Stomach (tissue), 9 donors: ENCODE data around the gene PDX1. TPM values are rescaled to one million over a fixed set of nuclear protein-coding genes. Genes with fewer than 3 reads are reported as not detected.

Source experiments
- DNase-seq, 2 donors: peaks; one replicate each; pipeline versions ENCODE4 v3.0.0 to v3.0.0-alpha.2; 2013 to 2019
- H3K27ac ChIP-seq, 5 donors: fragments of 200-600 bp in 4 of 5; sonication (generic) in 4 of 5; one replicate each; pipeline ENCODE4 v1.5.1; 2013 to 2019; ENCODE audit warnings: mild to moderate bottlenecking in 1 of 5, moderate library complexity in 1 of 5
- H3K27me3 ChIP-seq, 3 donors: fragments of 200-600 bp; sonication (generic); one replicate each; pipeline ENCODE4 v1.5.1; 2017 to 2019; ENCODE audit warnings: mixed run types in 1 of 3
- H3K36me3 ChIP-seq, 4 donors: fragments of 200-600 bp; sonication (generic); 1 replicate in 3 of 4; 2 replicates in 1 of 4; pipeline ENCODE4 v1.5.1; 2016 to 2019
- H3K4me1 ChIP-seq, 4 donors: fragments of 200-600 bp; sonication (generic); one replicate each; pipeline ENCODE4 v1.5.1; 2016 to 2019
- H3K4me3 ChIP-seq, 4 donors: fragments of 200-600 bp; sonication (generic) in 3 of 4; one replicate each; pipeline ENCODE4 v1.5.1; 2016 to 2019; ENCODE audit warnings: mild to moderate bottlenecking in 1 of 4
- H3K9me3 ChIP-seq, 4 donors: fragments of 200-600 bp; sonication (generic); one replicate each; pipeline ENCODE4 v1.5.1; 2016 to 2019
- EP300 ChIP-seq: sonication (generic); formaldehyde crosslinking; IDR thresholded peaks from one replicate; pipeline ENCODE4 v1.6.1; 2017; ENCODE audit warnings: antibody characterized with exemption
- POLR2A ChIP-seq, 4 donors: fragments of 450-650 bp; IDR thresholded peaks; one replicate each; pipeline ENCODE4 v1.6.1; 2016; ENCODE audit warnings: antibody characterized with exemption in 4 of 4, control low read depth in 2 of 4, mild to moderate bottlenecking in 1 of 4, moderate library complexity in 1 of 4
- POLR2AphosphoS5 ChIP-seq, 3 donors: sonication (generic); formaldehyde crosslinking; IDR thresholded peaks; one replicate each; pipeline ENCODE4 v1.6.1; 2016; ENCODE audit warnings: antibody characterized with exemption in 3 of 3
- WGBS, 5 donors: extraction: QIAGEN DNeasy Blood & Tissue Kit in 3 of 5; methylation state at CpG; one replicate each; pipeline versions ENCODE4 v1.1.5 to v1.1.7; 2013 to 2018; 5-methylcytosine and 5-hydroxymethylcytosine counted together
- intact Hi-C: fragments of 100-400 bp; cut with DNase I; formaldehyde crosslinking; loops from one replicate; pipeline ENCODE4 v1.15.1; 2023; ENCODE audit warnings: low total_unique reads
- polyA plus RNA-seq, 3 donors: library from polyadenylated mRNA; stranded (reverse); fragments of 200-250 nt; gene quantifications; one replicate each; pipeline ENCODE4 v1.2.3, GENCODE V29; 2013
- total RNA-seq, 5 donors: library from RNA; depleted of rRNA; stranded (reverse); fragments of >200 nt; gene quantifications; one replicate each; pipeline versions ENCODE4 v1.1.0 to v1.2.3, GENCODE V29; 2014 to 2016
- TF ChIP-seq, protein P1 (sequence below), 7 experiments: fragments of 450-650 bp in 4 of 7; fragments of 200-600 bp in 3 of 7; sonication (generic) in 3 of 7; IDR thresholded peaks; one replicate each; pipeline ENCODE4 v1.5.1; 2016 to 2019; ENCODE audit warnings: antibody characterized with exemption in 7 of 7, control low read depth in 2 of 7, mild to moderate bottlenecking in 1 of 7
- donor health status: healthy with polysubstance abuse.
- donor health status: Bipolar disorder and iron deficiency.
- donor health status: healthy.

PDX1 gene
- total and polyA plus RNA-seq, 8 donors = 0.13 to 1.8 (median 0.92) TPM; not detected in 3

DNA sequence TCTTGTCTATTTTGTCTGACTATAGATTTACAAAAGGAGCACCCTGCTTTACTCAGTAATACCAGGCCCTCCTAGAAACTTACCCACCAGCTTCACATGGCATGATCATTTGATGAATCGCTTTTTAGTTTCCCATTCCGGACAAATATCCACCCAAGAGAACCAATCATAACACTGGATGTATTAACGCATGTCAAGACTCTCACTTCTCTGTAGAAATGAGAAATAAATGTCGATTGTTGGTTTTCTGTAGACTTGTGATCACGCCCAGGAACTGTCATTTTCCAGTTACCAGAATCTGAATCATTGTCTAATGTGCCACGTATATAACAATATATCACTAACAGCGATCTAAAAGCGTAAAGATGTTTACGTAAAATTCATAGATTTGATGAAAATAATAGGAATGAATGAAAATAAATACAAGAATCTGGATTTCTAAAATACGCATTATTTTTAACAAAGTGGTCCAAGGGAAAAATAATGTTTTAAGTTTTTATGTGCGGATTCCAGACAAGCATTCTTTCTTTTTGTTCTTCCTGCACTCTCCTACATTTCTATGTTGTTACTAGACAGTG lies 35.3 kb downstream of the PDX1 start:
- 50 to 68% (median 66%) methylated on average over 11 of the region's 11 CpGs for WGBS, 5 donors
- Histone ChIP-seq H3K9me3 (no peaks in the 10 kb centered on the region), H3K36me3 (no peaks in the 10 kb centered on the region), H3K27me3 (peaks cover 15 to 96% (median 70%) of the 10 kb centered on the region in 3 donors), H3K27ac (peak overlapping the region in 1 of 5 donors; percentile 89), H3K4me3 (peak overlapping the region in 1 of 4 donors; percentile 56), H3K4me1 (peaks cover 17 to 64% (median 34%) of the 10 kb centered on the region in 4 donors)
- TF ChIP-seq POLR2A (IDR thresholded peaks at IDR 0.05) = no peak
- TF ChIP-seq, protein P1, sequence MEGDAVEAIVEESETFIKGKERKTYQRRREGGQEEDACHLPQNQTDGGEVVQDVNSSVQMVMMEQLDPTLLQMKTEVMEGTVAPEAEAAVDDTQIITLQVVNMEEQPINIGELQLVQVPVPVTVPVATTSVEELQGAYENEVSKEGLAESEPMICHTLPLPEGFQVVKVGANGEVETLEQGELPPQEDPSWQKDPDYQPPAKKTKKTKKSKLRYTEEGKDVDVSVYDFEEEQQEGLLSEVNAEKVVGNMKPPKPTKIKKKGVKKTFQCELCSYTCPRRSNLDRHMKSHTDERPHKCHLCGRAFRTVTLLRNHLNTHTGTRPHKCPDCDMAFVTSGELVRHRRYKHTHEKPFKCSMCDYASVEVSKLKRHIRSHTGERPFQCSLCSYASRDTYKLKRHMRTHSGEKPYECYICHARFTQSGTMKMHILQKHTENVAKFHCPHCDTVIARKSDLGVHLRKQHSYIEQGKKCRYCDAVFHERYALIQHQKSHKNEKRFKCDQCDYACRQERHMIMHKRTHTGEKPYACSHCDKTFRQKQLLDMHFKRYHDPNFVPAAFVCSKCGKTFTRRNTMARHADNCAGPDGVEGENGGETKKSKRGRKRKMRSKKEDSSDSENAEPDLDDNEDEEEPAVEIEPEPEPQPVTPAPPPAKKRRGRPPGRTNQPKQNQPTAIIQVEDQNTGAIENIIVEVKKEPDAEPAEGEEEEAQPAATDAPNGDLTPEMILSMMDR (IDR thresholded peaks at IDR 0.05) = no peak
- TF ChIP-seq POLR2AphosphoS5 (IDR thresholded peaks at IDR 0.05) = no peak
- no peak for TF ChIP-seq EP300
- no peak for DNase-seq
- intact Hi-C loops = no loop called here

DNA sequence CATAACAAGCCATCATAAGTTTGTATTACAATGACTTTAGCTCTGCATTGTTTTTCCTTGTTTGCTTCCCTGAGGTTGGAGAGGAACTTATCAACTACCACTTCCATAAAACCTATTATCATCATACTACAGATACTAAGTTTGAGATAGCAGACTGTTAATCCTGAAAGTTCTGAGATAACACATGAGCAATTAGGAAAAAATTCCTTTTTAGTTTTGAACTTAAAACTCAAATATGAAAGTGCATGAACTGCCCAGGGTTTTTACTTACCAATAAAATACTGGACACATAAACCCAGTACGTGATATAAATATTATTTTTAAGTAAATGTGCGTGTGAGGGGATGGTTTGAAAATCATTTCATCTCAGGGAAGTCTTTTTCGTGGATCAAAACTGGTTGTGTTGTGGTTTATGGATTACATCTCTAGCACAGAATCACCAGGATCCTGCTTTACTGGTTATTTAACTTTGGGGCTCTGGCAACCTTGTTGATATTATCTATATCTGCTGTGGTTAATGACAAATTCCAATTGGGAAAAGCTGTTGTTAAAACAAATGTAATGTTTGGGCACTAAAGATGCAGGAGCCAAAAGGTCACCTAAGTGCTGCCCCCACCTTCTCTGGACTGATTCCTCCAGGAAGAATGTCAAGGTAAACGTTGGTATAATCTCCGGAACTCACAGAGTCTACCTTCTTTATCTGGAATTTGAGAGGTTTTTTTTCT lies 36.9 kb downstream of the PDX1 start:
- intact Hi-C loops = no loop called here
- Histone ChIP-seq H3K4me3 (no peak overlapping the region), H3K9me3 (no peaks in the 10 kb centered on the region), H3K4me1 (peaks cover 31 to 80% (median 51%) of the 10 kb centered on the region in 4 donors), H3K36me3 (no peaks in the 10 kb centered on the region), H3K27ac (no peak overlapping the region), H3K27me3 (peaks cover 24 to 97% (median 86%) of the 10 kb centered on the region in 3 donors)
- TF ChIP-seq POLR2AphosphoS5 (IDR thresholded peaks at IDR 0.05) (no peak), EP300 (no peak), POLR2A (IDR thresholded peaks at IDR 0.05) (no peak)
- TF ChIP-seq, protein P1 (IDR thresholded peaks at IDR 0.05) = no peak
- WGBS, 5 donors = 13 to 21% (median 16%) methylated on average over 5 of the region's 5 CpGs
- no peak for DNase-seq

DNA sequence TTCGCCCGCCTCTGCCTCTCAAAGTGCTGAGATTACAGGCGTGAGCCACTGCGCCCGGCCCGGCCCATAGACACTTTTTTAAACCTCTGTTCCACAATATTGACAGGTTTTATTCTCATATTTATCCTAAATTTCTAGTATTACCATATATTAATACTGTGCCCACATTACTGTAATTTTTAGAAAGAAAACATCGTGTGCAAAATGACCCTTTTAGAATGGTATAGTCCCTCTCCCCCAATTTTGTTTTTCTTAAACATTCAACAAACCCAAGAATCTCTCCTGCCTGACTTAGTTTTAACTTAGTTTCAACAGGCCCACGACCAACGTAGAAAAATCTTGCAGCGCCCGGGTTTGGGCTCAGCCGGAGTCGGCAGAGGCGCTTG lies 40.2 kb downstream of the PDX1 start:
- Histone ChIP-seq H3K4me3 (peak overlapping the region; percentile 35 to 58 (median 44)), H3K9me3 (no peaks in the 10 kb centered on the region), H3K27me3 (peaks cover 24 to 100% (median 79%) of the 10 kb centered on the region in 3 donors), H3K36me3 (no peaks in the 10 kb centered on the region), H3K4me1 (peaks cover 15 to 58% (median 28%) of the 10 kb centered on the region in 4 donors), H3K27ac (peak overlapping the region in 3 of 5 donors; percentile 37 to 57 (median 44))
- intact Hi-C loops = no loop called here
- no peak for DNase-seq
- TF ChIP-seq EP300 (no peak), POLR2A (IDR thresholded peaks at IDR 0.05) (no peak), POLR2AphosphoS5 (IDR thresholded peaks at IDR 0.05) (no peak)
- TF ChIP-seq, protein P1 (IDR thresholded peaks at IDR 0.05) = no peak
- 9 to 15% (median 11%) methylated on average over 14 of the region's 14 CpGs for WGBS, 5 donors

DNA sequence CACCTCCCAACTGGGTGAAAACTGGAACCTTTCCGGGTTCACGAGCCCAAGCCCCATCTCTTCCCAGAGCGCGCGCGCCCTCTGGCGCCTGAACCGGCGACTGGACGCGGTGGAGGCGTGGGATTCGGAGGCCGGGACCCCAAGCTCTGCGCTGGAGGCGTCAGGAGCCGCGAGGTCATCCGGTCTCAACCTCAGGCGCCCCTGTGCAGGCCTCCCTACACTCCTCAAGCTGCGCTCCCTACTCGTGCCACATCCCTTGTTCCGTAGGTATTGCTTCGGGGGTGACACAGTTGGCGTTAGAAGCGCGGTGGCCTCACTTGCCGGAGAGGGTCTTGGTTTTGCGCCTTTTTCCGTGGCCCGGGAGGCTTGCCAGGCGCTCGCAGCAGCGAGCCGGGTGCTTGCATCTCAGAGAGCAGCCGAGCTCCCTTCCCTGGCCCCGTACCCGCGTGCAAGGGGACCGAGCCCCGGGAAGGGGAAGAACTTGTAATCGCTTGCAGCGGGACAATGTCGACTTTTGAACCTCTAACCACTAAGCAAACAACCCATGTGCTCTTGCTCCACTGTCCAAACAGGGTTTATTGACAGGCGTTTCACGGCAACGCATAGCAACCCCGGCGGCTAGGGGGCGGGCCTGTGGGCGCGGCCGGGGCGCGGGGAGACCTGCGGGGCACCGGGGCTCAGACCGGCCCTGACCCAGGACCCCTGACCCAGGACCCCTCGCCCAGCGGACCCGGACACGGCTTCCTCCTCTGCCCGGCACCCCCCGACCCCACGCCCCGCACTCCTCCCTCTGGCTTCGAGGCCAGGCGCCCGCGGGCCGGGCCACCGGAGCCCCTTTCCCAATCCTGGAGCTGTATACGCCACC lies 40.8 kb downstream of the PDX1 start:
- peak overlapping the region; percentile 35 to 58 (median 44) for H3K4me3 ChIP-seq
- peaks cover 15 to 60% (median 29%) of the 10 kb centered on the region in 4 donors for H3K4me1 ChIP-seq
- no peaks in the 10 kb centered on the region for H3K36me3 ChIP-seq
- peak overlapping the region in 4 of 5 donors; percentile 10 to 57 (median 40) for H3K27ac ChIP-seq
- WGBS, 5 donors = 1 to 2% (median 1%) methylated on average over 39 to 73 of the region's 73 CpGs
- intact Hi-C loops = no loop called here
- DNase-seq = peak; percentile 81 to 95
- TF ChIP-seq, protein P1 (IDR thresholded peaks at IDR 0.05) = peak in 2 of 7 experiments; percentile 20 to 54
- TF ChIP-seq EP300 (no peak), POLR2AphosphoS5 (IDR thresholded peaks at IDR 0.05) (peak in 2 of 3 donors; percentile 37 to 61), POLR2A (IDR thresholded peaks at IDR 0.05) (no peak)
- H3K27me3 ChIP-seq = peaks cover 30 to 100% (median 82%) of the 10 kb centered on the region in 3 donors
- no peaks in the 10 kb centered on the region for H3K9me3 ChIP-seq
